HL-60 (cell line): Measurements from ENCODE around the gene CCDC116.

Experiments
- DNase-seq, 2 experiments: peaks; one replicate each; pipeline ENCODE4 v3.0.0-alpha.2; 2010 to 2020; ENCODE audit warnings: low read depth in 1 of 2, low spot score in 1 of 2
- H3K27ac ChIP-seq: fragments of 250-450 bp; sonication (Bioruptor Pico); replicated peaks from 2 replicates; pipeline ENCODE4 v1.5.1; 2020; ENCODE audit warnings: mild to moderate bottlenecking, moderate library complexity
- H3K27me3 ChIP-seq: fragments of 250-450 bp; sonication (Bioruptor Pico); 2 replicates; pipeline ENCODE4 v1.5.1; 2021; ENCODE audit warnings: mild to moderate bottlenecking, moderate library complexity; ENCODE audit not compliant: insufficient read depth, poor library complexity, severe bottlenecking
- H3K4me3 ChIP-seq: replicated peaks from 2 replicates; pipeline ENCODE4 v1.5.1; 2011; ENCODE audit warnings: mild to moderate bottlenecking, control low read depth, low read length; ENCODE audit not compliant: insufficient read depth
- GABPA ChIP-seq: IDR thresholded peaks from 2 replicates; pipeline ENCODE4 v1.6.1; 2012; ENCODE audit warnings: low read depth
- POLR2AphosphoS5 ChIP-seq: IDR thresholded peaks from 2 replicates; pipeline ENCODE4 v1.6.1; 2012; ENCODE audit warnings: low read depth
- REST ChIP-seq: IDR thresholded peaks from 2 replicates; pipeline ENCODE4 v1.6.1; 2012; ENCODE audit warnings: low read depth; ENCODE audit not compliant: insufficient replicate concordance
- SPI1 ChIP-seq: IDR thresholded peaks from 2 replicates; pipeline ENCODE4 v1.6.1; 2012; ENCODE audit warnings: low read depth, mild to moderate bottlenecking, borderline replicate concordance
- TF ChIP-seq, protein P1 (sequence below): IDR thresholded peaks from one replicate; pipeline ENCODE4 v1.5.1; 2011; ENCODE audit warnings: low read length, control low read depth, inconsistent platforms; ENCODE audit not compliant: insufficient read depth

CCDC116 gene

GRCh38 chr22:21633481-21633880 lies 921 bp downstream of the CCDC116 start:
- TF ChIP-seq REST: no peak
- TF ChIP-seq, protein P1, sequence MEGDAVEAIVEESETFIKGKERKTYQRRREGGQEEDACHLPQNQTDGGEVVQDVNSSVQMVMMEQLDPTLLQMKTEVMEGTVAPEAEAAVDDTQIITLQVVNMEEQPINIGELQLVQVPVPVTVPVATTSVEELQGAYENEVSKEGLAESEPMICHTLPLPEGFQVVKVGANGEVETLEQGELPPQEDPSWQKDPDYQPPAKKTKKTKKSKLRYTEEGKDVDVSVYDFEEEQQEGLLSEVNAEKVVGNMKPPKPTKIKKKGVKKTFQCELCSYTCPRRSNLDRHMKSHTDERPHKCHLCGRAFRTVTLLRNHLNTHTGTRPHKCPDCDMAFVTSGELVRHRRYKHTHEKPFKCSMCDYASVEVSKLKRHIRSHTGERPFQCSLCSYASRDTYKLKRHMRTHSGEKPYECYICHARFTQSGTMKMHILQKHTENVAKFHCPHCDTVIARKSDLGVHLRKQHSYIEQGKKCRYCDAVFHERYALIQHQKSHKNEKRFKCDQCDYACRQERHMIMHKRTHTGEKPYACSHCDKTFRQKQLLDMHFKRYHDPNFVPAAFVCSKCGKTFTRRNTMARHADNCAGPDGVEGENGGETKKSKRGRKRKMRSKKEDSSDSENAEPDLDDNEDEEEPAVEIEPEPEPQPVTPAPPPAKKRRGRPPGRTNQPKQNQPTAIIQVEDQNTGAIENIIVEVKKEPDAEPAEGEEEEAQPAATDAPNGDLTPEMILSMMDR: no peak
- no peak for TF ChIP-seq GABPA
- TF ChIP-seq SPI1: no peak
- no peak for TF ChIP-seq POLR2AphosphoS5
- Histone ChIP-seq H3K27ac (no peak overlapping the region), H3K4me3 (no peak overlapping the region), H3K27me3 (no peaks in the 10 kb centered on the region)
- no peak for DNase-seq

DNA sequence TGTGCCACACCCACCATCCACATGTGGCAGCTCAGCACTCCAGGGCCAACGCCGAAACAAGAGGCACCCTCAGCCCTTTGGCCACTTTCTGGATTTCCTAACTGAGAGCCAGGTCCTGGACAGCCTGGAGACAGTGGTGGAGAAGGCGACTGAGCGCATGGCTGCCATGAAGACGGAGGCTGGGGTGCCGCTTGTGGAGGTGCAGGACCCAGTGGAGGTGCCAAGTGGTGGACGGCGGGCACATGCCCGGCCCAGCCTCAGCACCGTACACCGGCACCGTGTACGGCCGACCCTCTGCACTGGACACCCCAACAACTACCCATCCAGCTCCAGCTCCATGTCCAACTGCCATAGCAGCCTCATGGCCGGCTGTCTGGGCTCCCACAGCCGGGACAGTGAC lies 1.5 kb downstream of the CCDC116 start:
- no peak for DNase-seq
- H3K4me3 ChIP-seq: no peak overlapping the region
- H3K27ac ChIP-seq: no peak overlapping the region
- TF ChIP-seq, protein P1: no peak
- TF ChIP-seq POLR2AphosphoS5: no peak
- TF ChIP-seq REST: no peak
- TF ChIP-seq GABPA: no peak
- TF ChIP-seq SPI1: no peak
- no peaks in the 10 kb centered on the region for H3K27me3 ChIP-seq

GRCh38 chr22:21634844-21635243 lies 2.3 kb downstream of the CCDC116 start:
- TF ChIP-seq SPI1 (no peak), POLR2AphosphoS5 (no peak), GABPA (no peak), REST (no peak)
- TF ChIP-seq, protein P1: no peak
- Histone ChIP-seq H3K27ac (no peak overlapping the region), H3K4me3 (no peak overlapping the region), H3K27me3 (no peaks in the 10 kb centered on the region)
- DNase-seq: no peak
